Neural cell (in vitro differentiated cells): Measurements from ENCODE around the gene RIF1.

Experiments
- CTCF ChIP-seq: fragments of 450-650 bp; IDR thresholded peaks from 2 replicates; pipeline ENCODE4 v1.5.1; 2014; ENCODE audit warnings: antibody characterized with exemption, mild to moderate bottlenecking, moderate library complexity; ENCODE audit not compliant: poor library complexity, severe bottlenecking
- EZH2 ChIP-seq: fragments of 200-600, 300-800 bp; shearing (Covaris generic), sonication (generic); IDR thresholded peaks from 2 replicates; pipeline ENCODE4 v1.6.1; 2014; ENCODE audit warnings: antibody characterized with exemption, low read length, borderline replicate concordance, mild to moderate bottlenecking; ENCODE audit not compliant: insufficient read depth, poor library complexity, severe bottlenecking
- MXI1 ChIP-seq: fragments of 450-650 bp; conservative IDR thresholded peaks from 2 replicates; pipeline ENCODE4 v1.6.1; 2014; ENCODE audit warnings: antibody characterized with exemption, mild to moderate bottlenecking; ENCODE audit not compliant: poor library complexity, severe bottlenecking
- REST ChIP-seq: IDR thresholded peaks from 2 replicates; pipeline ENCODE4 v1.6.1; 2012; ENCODE audit warnings: borderline replicate concordance

- no peak for TF ChIP-seq CTCF
- no peak for TF ChIP-seq EZH2
- no peak for TF ChIP-seq MXI1
- no peak for TF ChIP-seq REST
Measured at GRCh38 chr2:151470556-151470955, 60.9 kb downstream of the RIF1 start.
